ENCODE measurements around the gene EPB41L3.

DNA sequence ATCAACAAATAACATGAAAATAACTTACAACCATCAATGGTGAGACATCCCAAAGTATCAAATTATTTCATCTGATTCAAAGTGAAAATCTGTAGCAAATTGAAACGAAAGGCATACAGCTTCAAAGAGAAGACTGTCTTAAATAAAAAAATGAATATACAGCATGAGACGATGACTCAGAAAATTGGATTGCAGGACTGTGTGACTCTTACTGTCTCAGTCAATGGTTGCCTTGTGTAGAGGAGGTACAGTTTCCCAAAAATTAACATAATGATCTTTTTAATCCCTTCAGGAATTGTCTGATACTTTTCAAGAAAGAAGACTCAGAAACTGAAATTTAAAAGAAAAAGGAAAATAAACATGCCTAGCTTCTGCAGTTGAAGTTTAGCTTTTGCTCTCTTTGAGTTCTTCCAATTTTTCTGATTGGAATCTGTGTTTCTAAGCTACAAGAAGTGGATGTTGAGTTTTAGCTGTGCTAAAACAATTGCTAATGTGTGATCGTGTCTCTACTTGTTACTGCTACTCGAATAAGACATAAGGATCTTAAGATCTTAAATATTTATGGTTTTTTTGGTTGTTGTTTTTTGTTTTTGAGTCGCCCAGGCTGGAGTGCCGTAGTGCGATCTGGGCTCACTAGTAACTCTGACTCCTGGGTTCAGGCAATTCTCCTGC is 41.1 kb upstream of the EPB41L3 start:
- TF ChIP-seq CTCF (IDR thresholded peaks at IDR 0.05 in 8 of 11, conservative IDR thresholded peaks at IDR 0.05 in 3 of 11) (no peak), POLR2A (IDR thresholded peaks at IDR 0.05) (no peak), POLR2AphosphoS5 (IDR thresholded peaks at IDR 0.05) (no peak)

Measured in spleen (tissue), 7 donors.